Subcutaneous adipose tissue (tissue), 4 donors: Measurements from ENCODE around the gene CNTROB. TPM values are rescaled to one million over a fixed set of nuclear protein-coding genes. Genes with fewer than 3 reads are reported as not detected.

Source experiments
- total RNA-seq, 4 donors: library from RNA; depleted of rRNA; stranded (reverse); fragments of >200 nt; gene quantifications; one replicate each; pipeline ENCODE4 v1.1.0, GENCODE V29; 2016
- TF ChIP-seq, protein P1 (sequence below): fragments of 450-650 bp; IDR thresholded peaks from one replicate; pipeline ENCODE4 v1.5.1; 2016; ENCODE audit warnings: low read depth, mild to moderate bottlenecking, control low read depth, antibody characterized with exemption, moderate library complexity

CNTROB gene
- total RNA-seq, 4 donors from 2014 or later: 7.5 to 27.3 (median 21.9) TPM

DNA sequence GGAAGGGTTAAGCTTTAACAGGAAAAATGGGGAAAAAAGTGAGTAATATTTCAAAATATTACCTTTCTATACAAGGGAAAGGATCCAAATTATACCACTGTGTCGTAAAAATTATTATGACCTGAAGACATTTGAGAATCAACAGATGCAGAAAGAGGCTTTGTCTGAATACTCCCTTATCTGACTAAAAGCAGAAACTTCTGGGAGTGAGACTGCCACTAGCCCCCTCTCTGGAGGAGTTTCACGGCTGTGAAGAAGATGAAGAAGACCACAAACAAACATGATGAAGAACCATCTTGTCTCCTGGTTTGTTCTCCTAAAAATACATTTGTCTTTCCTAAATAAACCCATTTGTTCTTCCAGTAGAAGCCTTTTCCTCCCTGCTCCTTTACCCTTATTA lies 29.4 kb downstream of the CNTROB start:
- TF ChIP-seq, protein P1, sequence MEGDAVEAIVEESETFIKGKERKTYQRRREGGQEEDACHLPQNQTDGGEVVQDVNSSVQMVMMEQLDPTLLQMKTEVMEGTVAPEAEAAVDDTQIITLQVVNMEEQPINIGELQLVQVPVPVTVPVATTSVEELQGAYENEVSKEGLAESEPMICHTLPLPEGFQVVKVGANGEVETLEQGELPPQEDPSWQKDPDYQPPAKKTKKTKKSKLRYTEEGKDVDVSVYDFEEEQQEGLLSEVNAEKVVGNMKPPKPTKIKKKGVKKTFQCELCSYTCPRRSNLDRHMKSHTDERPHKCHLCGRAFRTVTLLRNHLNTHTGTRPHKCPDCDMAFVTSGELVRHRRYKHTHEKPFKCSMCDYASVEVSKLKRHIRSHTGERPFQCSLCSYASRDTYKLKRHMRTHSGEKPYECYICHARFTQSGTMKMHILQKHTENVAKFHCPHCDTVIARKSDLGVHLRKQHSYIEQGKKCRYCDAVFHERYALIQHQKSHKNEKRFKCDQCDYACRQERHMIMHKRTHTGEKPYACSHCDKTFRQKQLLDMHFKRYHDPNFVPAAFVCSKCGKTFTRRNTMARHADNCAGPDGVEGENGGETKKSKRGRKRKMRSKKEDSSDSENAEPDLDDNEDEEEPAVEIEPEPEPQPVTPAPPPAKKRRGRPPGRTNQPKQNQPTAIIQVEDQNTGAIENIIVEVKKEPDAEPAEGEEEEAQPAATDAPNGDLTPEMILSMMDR: no peak

DNA sequence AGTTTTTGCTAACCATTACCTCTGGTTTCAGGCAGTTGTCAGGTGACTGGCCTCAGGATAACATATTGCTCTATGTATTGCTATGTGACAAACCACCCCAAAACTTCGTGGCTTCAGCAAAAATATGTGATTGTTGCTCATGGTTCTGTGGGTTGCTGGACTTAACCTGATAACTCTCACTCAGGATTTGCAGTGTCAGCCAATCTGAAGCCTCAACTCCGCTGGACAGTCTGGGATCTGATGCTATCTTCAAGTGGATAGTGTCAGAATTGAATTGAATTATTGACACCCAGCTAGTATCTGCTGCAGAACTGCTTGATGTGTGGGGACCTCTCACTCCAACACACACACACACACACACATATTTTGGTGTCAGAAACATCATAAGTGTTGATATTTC lies 35.7 kb downstream of the CNTROB start:
- TF ChIP-seq, protein P1: no peak

DNA sequence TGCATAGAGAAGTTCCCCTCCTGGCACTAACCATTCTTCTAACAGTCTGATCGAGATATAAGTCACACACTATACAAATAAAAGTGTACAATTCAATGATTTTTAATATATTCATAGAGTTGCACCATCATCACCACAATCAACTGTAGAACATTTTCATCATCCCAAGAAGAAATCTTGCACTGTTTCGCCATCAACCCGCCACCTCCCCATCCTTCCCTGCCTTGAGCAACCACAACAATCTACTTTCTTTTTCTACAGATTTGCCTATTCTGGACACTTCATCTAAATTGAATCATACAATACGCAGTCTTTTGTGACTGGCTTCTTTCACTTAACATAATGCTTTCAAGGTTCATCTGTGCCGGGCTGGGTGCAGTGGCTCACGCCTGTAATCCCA lies 37.4 kb downstream of the CNTROB start:
- TF ChIP-seq, protein P1: no peak

DNA sequence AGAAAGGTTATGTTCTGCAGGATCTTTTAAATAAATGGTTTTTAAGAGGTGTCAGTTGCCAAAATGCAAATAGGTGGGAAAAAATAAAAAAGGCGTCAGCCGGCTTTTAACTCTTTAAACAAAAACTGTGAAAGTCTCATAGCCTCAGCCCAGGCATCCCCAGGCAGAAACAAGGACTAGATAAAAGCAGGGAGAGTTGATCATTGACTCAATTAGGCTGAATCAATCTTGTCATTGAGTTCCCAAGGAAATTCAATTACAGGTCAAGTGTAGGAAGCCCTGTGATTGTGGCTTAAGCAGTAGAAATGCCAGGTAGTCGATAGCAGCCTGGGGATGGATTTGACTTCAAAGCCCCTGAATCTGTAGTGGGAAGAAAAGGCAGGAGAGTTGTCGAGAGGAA lies 39.6 kb downstream of the CNTROB start:
- TF ChIP-seq, protein P1: no peak

DNA sequence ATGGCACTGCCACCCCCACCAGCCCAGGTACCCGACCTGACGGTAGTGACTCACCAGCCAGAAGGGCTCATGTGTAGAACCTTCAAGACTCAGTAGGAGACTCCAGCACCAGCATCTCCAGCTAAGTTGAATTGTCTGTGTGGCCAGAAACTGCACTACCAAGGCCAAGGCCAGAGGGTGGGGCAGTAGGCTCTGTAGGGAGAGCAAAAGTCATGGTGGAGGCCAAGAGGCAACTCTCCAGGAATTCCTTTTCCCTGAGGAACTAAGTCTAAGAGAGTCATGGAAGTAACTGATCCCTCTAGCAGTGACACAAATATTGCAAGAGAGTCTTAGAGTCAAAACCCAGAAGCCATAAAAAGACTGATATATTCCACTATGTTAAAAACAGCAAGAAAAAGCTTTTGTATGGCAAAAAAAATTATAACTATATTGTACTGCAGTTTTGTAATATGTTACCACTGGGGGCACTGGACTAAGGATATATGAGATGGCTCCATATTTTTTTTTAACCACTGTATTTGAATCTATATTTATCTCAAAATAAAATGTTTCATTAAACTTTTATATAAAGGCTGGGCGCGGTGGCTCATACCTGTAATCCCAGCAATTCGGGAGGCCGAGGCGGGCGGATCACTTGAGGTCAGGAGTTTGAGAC lies 40.3 kb downstream of the CNTROB start:
- TF ChIP-seq, protein P1: no peak

DNA sequence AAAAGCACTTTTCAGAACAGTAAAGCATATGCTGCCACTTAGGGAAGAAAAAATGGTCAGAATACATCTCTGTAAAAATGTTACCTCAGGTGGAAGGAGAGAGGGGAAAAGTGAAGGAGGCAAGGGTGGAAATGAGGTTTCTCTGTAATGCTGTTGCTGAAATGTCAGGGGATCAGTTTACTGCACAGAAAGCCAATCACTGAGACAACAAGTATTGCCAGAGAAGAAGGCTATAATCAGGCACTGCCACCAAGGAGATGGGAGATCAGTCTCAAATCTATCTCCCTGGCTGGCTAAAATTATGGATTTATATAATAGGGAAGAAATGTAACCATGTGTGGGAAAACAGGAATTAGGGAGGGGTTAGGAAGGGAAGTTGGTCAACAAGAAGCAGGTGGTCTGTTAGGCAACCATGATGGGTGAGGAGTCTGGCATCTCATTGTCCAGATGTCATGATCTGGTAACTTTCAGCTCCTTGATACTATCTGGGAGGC lies 42.7 kb downstream of the CNTROB start:
- TF ChIP-seq, protein P1: no peak

DNA sequence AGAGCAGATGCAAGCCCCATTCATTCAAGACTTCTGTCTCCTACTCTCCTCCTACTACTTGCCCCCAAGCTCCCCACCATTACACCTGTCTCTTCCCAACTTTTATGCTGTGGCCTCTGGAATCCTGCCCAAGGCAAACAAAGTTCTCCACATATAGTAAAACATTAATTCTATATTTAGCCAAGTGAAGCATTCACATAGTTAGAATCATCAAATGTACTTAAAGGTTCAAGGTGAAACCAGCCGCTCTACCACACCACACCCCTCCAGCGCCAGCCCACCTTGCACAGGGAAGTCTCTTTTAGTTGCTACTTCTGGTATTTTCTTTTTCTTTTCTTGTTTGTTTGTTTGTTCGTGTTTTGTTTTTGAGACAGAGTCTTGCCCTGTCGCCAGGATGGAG lies 45.0 kb downstream of the CNTROB start:
- TF ChIP-seq, protein P1: no peak
